Measurements from ENCODE around the gene MUC5B.
"Not testable (repeated sequence)": the region's sequence is repeated elsewhere in the genome, so short reads cannot be mapped to it uniquely, and the experiment has no call there.

The MUC5B gene

DNA sequence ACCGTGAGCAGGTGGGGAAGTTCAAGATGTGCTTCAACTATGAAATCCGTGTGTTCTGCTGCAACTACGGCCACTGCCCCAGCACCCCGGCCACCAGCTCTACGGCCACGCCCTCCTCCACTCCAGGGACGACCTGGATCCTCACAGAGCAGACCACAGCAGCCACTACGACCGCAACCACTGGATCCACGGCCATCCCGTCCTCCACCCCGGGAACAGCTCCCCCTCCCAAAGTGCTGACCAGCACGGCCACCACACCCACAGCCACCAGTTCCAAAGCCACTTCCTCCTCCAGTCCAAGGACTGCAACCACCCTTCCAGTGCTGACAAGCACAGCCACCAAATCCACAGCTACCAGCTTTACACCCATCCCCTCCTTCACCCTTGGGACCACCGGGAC lies 22.9 kb downstream of the MUC5B start:
- DNase-seq (ENCODE audit: low read depth, low spot score), result not testable (repeated sequence)

DNA sequence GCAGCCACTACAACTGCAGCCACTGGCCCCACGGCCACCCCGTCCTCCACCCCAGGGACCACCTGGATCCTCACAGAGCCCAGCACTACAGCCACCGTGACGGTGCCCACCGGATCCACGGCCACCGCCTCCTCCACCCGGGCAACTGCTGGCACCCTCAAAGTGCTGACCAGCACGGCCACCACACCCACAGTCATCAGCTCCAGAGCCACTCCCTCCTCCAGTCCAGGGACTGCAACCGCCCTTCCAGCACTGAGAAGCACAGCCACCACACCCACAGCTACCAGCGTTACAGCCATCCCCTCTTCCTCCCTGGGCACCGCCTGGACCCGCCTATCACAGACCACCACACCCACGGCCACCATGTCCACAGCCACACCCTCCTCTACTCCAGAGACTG lies 23.4 kb downstream of the MUC5B start:
- not testable (repeated sequence) for DNase-seq (ENCODE audit: low read depth, low spot score)

DNA sequence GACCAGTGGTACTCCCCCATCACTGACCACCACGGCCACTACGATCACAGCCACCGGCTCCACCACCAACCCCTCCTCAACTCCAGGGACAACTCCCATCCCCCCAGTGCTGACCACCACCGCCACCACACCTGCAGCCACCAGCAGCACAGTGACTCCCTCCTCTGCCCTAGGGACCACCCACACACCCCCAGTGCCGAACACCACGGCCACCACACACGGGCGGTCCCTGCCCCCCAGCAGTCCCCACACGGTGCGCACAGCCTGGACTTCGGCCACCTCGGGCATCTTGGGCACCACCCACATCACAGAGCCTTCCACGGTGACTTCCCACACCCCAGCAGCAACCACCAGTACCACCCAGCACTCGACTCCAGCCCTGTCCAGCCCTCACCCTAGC lies 24.2 kb downstream of the MUC5B start:
- DNase-seq (ENCODE audit: low read depth, low spot score), result not testable (repeated sequence)

DNA sequence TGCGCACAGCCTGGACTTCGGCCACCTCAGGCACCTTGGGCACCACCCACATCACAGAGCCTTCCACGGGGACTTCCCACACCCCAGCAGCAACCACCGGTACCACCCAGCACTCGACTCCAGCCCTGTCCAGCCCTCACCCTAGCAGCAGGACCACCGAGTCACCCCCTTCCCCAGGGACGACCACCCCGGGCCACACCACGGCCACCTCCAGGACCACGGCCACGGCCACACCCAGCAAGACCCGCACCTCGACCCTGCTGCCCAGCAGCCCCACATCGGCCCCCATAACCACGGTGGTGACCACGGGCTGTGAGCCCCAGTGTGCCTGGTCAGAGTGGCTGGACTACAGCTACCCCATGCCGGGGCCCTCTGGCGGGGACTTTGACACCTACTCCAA lies 26.1 kb downstream of the MUC5B start:
- DNase-seq (ENCODE audit: low read depth, low spot score), result not testable (repeated sequence)

- DNase-seq (ENCODE audit: low read depth, low spot score), result not testable (repeated sequence)
These were observed 27.5 kb downstream of the MUC5B start for GRCh38 chr11:1250411-1250810.

DNA sequence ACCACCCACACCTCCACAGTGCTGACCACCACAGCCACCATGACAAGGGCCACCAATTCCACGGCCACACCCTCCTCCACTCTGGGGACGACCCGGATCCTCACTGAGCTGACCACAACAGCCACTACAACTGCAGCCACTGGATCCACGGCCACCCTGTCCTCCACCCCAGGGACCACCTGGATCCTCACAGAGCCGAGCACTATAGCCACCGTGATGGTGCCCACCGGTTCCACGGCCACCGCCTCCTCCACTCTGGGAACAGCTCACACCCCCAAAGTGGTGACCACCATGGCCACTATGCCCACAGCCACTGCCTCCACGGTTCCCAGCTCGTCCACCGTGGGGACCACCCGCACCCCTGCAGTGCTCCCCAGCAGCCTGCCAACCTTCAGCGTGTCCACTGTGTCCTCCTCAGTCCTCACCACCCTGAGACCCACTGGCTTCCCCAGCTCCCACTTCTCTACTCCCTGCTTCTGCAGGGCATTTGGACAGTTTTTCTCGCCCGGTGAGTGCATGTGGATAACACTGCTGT lies 28.4 kb downstream of the MUC5B start:
- no peak for DNase-seq (ENCODE audit: low read depth, low spot score)

GRCh38 chr11:1252371-1253102 lies 29.7 kb downstream of the MUC5B start:
- no peak for DNase-seq (ENCODE audit: low read depth, low spot score)

- no peak for DNase-seq (ENCODE audit: low read depth, low spot score)
These were observed 30.2 kb downstream of the MUC5B start for GRCh38 chr11:1253103-1253485.

- DNase-seq (ENCODE audit: low read depth, low spot score), result no peak
These were observed 31.3 kb downstream of the MUC5B start for GRCh38 chr11:1254086-1254648.

GRCh38 chr11:1254733-1255132 lies 31.9 kb downstream of the MUC5B start:
- DNase-seq (ENCODE audit: low read depth, low spot score), result no peak

GRCh38 chr11:1255151-1255550 lies 32.3 kb downstream of the MUC5B start:
- no peak for DNase-seq (ENCODE audit: low read depth, low spot score)

DNA sequence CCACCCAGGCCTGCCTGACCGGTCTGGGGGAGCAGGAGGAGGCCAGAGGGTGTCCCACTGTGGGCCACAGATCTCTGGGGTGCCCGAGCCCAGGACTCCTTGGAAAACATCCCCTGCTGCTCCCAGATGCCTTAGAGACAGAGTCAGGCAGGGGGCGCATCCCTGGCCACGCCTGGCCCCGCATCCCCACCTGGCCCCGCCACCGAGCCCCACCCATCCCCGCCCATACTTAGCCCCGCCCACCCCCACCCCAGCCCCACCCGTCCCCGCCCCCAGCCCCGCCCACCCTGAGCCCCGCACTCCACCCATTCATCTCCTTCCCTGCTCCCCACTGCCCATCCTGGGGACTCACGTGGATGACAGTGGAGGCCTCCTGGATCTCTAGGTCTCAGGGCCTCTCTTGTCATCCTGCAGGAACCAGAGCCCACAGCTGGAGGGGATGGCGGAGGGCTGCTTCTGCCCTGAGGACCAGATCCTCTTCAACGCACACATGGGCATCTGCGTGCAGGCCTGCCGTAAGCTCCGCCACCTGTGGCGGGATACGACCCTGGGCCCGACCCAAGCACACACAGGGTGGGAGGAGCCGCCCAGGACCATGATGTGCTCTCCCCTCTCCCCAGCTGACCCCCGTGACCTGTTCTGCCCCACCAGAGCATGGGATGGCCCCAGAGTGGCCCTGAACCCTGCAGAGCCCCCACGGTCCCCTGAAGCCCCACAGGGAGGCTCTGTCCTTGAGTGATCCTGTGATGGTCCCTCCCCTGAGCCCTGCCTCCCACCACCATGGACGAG lies 33.6 kb downstream of the MUC5B start:
- no peak for DNase-seq (ENCODE audit: low read depth, low spot score)

DNA sequence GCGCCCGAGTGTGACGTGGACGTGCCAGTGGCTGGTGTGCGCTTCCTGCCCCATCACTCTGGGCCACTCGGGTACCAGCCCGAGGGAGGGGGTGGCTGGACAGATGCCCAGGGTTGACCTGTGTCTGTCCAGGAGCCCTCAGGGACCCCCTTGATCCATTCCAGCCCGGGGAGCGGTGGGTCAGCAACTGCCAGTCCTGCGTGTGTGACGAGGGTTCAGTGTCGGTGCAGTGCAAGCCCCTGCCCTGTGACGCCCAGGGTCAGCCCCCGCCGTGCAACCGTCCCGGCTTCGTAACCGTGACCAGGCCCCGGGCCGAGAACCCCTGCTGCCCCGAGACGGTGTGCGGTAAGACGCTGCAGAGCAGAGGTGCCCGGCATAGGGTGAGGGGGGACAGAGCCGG lies 34.5 kb downstream of the MUC5B start:
- no peak for DNase-seq (ENCODE audit: low read depth, low spot score)

- DNase-seq (ENCODE audit: low read depth, low spot score), result no peak
These were observed 35.0 kb downstream of the MUC5B start for GRCh38 chr11:1257916-1258315.

- DNase-seq (ENCODE audit: low read depth, low spot score), result no peak
These were observed 35.7 kb downstream of the MUC5B start for GRCh38 chr11:1258401-1259075.

DNA sequence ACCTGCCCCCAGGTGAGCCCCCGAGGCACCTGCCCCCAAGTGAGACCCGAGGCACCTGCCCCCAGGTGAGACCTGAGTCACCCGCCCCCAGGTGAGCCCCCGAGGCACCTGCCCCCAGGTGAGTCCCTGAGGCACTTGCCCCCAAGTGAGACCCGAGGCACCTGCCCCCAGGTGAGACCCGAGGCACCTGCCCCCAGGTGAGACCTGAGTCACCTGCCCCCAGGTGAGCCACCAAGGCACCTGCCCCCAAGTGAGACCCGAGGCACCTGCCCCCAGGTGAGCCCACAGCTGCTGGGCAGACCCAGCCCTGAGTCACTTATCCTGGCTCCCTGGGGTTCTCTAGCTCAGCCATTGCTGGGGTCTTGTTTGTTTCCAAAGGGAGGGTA lies 36.2 kb downstream of the MUC5B start:
- DNase-seq (ENCODE audit: low read depth, low spot score), result no peak

- DNase-seq (ENCODE audit: low read depth, low spot score), result no peak
These were observed 36.7 kb downstream of the MUC5B start for GRCh38 chr11:1259561-1259960.

DNA sequence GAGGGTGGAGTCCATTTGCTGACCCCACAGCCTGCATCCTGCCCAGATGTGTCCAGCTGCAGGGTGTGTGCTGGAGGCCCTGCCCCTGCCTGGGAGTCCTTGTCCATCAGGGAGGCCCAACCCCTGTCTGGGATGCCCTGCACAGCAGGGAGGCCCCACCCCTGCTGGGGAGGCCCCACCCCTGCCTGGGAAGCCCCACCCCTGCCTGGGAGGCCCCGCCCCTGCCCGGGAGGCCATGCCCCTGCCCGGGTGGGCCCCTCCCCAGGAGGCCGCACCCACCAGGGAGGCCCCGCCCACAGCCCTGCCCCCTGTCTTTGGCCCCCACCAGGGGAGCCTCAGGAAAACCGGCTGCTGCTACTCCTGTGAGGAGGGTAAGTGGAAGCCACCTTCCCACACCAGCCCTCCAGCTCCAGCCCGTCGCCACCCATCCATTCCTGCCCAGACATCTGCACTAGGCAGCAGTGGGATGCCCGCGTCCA lies 37.2 kb downstream of the MUC5B start:
- DNase-seq (ENCODE audit: low read depth, low spot score), result no peak

- DNase-seq (ENCODE audit: low read depth, low spot score), result no peak
These were observed 37.8 kb downstream of the MUC5B start for GRCh38 chr11:1260620-1261019.

GRCh38 chr11:1261241-1262071 lies 38.6 kb downstream of the MUC5B start:
- no peak for DNase-seq (ENCODE audit: low read depth, low spot score)

Data from activated naive CD8-positive, alpha-beta T cell treated with anti-CD3 and anti-CD28 coated beads, Interleukin-2, amount 50 U/mL, for 16 hours (primary cell).